Tibial nerve (tissue), 4 donors: ENCODE measurements around the gene NCAM2.

Source experiments
- CTCF ChIP-seq, 5 experiments: fragments of 200-600 bp in 3 of 5; fragments of 450-650 bp in 2 of 5; sonication (generic) in 3 of 5; IDR thresholded peaks; one replicate each; pipeline ENCODE4 v1.5.1; 2016 to 2019; ENCODE audit warnings: antibody characterized with exemption in 5 of 5, mild to moderate bottlenecking in 3 of 5, moderate library complexity in 2 of 5
- EP300 ChIP-seq, 2 donors: sonication (generic); formaldehyde crosslinking; IDR thresholded peaks; one replicate each; pipeline ENCODE4 v1.6.1; 2017; ENCODE audit warnings: antibody characterized with exemption in 2 of 2, mild to moderate bottlenecking in 1 of 2
- POLR2A ChIP-seq, 2 donors: fragments of 450-650 bp; IDR thresholded peaks; one replicate each; pipeline ENCODE4 v1.6.1; 2017; ENCODE audit warnings: antibody characterized with exemption in 2 of 2, mild to moderate bottlenecking in 2 of 2, moderate library complexity in 2 of 2

GRCh38 chr21:21309510-21309909 is 311.3 kb downstream of the NCAM2 start:
- no peak for TF ChIP-seq CTCF (IDR thresholded peaks at IDR 0.05)
- TF ChIP-seq EP300 (IDR thresholded peaks at IDR 0.05) = no peak
- TF ChIP-seq POLR2A (IDR thresholded peaks at IDR 0.05) = no peak
